ENCODE data around the gene SSBP4. TPM values are rescaled to one million over a fixed set of nuclear protein-coding genes. Genes with fewer than 3 reads are reported as not detected.

SSBP4 gene
- total RNA-seq, 4 donors from 2014 or later, result 29.9 to 62.9 (median 43.7) TPM

DNA sequence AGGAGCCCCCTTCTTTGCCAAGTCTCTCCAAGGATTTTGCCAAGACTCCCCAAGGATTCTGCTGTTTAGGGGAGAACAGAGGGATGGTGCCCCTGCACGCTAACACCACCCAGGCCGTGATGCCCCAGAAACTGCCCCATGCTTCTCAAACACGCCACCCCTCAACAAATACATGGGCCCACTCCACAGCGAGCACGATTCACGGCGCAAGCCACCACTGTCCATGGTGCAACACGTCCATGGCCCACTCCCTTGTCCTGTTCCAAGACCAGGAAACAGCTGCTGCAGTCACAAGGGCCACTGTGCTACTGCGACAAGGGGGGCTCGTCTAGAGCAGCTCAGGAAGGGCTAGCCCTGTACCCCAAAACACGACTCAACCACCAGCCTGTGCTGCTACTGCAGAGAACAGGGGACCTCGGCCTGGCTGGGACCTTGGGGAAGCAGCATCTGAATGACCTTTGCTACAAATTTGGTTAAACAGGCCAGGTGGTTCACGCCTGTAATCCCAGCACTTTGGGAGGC is 55.2 kb downstream of the SSBP4 start:
- DNase-seq (ENCODE audit: low spot score) (no peak), ATAC-seq (ENCODE audit: low FRiP score) (no peak)
- no peak for TF ChIP-seq CTCF (IDR thresholded peaks at IDR 0.05)

DNA sequence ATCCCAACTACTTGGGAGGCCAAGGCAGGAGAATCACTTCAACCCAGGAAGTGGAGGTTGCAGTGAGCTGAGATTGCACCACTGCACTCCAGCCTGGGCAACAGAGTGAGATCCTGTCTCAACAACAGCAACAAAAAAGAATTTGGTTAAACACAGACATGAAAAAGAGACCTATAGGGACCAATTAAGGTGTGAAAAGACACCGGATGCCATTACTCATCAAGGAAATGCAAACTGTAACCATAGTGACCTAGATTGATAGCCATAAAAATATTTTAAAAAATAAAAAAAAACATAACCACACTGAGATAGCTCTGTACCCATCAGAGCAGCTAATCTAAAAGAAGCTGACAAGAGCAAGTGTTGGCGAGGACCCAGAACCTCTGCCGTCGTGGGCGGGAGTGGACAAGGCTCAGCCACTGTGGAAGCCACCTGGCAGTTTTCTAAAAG is 55.8 kb downstream of the SSBP4 start:
- ATAC-seq (ENCODE audit: low FRiP score), result no peak
- no peak for TF ChIP-seq CTCF (IDR thresholded peaks at IDR 0.05)
- no peak for DNase-seq (ENCODE audit: low spot score)

DNA sequence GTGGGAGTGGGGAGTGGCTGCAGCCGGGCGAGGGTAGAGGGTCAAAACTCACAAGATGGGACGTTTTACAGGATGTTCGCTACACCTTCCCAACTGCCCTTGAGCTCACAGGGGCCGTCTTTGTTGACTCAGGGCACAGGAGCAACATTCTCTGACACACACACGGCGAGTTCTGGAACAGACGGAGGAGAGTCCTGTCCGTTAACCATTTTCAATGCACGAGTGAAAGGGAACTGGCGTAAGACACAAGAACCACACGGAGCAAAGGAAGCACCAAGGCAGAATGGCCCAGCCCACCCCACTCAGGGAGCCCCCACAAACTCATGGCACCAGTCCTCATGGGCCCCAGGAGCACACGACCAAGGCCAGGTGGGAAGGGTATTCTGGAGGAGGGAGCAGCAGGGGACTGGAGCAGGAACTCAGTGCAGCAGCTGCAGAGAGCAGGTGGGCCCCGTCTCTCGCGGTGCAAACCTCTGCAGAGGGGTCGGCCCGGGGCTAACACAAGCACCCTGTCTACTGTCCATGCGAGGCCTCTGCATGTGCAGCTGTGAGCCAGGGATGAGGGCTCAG is 56.6 kb downstream of the SSBP4 start:
- DNase-seq (ENCODE audit: low spot score), result no peak

GRCh38 chr19:18476507-18477041 is 57.4 kb downstream of the SSBP4 start:
- no peak for ATAC-seq (ENCODE audit: low FRiP score)
- DNase-seq (ENCODE audit: low spot score), result no peak
- TF ChIP-seq CTCF (IDR thresholded peaks at IDR 0.05), result no peak

More for the DNA sequence above, 56.6 kb downstream of the SSBP4 start:
- no peak for TF ChIP-seq CTCF (IDR thresholded peaks at IDR 0.05)
- no peak for ATAC-seq (ENCODE audit: low FRiP score)

GRCh38 chr19:18477042-18477779 is 58.0 kb downstream of the SSBP4 start:
- no peak for ATAC-seq (ENCODE audit: low FRiP score)
- no peak for DNase-seq (ENCODE audit: low spot score)
- no peak for TF ChIP-seq CTCF (IDR thresholded peaks at IDR 0.05)

DNA sequence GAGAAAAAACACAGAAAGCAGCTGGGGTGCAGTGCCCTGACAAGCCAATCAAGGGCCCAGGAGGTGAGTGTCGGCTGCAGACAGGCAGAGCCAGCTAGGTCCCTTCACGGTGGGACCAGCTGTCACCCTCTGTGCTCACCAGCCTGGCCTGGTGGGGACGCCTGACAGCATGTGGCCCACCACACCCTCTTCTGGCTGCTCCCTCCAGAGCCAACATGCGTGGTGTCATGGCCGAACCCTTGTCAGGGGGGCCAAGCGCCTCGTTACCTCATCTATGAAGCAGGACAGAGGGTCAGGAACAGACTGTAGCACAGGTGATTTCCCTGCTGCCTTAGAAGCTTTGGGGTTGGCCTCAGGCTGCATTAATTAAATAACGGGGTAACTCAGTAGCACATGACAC is 58.8 kb downstream of the SSBP4 start:
- ATAC-seq (ENCODE audit: low FRiP score), result no peak
- DNase-seq (ENCODE audit: low spot score), result no peak
- TF ChIP-seq CTCF (IDR thresholded peaks at IDR 0.05), result no peak

Measured in omental fat pad (tissue), 4 donors.